Small intestine (tissue), 7 donors: ENCODE results near the gene HSPA12A. TPM values are rescaled to one million over a fixed set of nuclear protein-coding genes. Genes with fewer than 3 reads are reported as not detected.

Source experiments
- DNase-seq, 2 donors: peaks; one replicate each; pipeline versions ENCODE4 v3.0.0 to v3.0.0-alpha.2; 2013
- FAIRE-seq: peaks from 2 replicates; lab custom pipeline; 2012; peaks lifted over from hg19 to GRCh38; lab: Jason Lieb, UNC
- H3K27ac ChIP-seq, 3 donors: one replicate each; pipeline ENCODE4 v1.5.1; 2013; ENCODE audit warnings: low read length in 2 of 3, mild to moderate bottlenecking in 2 of 3, control low read depth in 1 of 3, inconsistent platforms in 1 of 3, low read depth in 1 of 3, moderate library complexity in 1 of 3
- H3K27me3 ChIP-seq, 3 donors: one replicate each; pipeline ENCODE4 v1.6.1; 2013; ENCODE audit warnings: low read length in 3 of 3, inconsistent platforms in 1 of 3; ENCODE audit not compliant: control insufficient read depth in 3 of 3, insufficient read depth in 3 of 3
- H3K36me3 ChIP-seq, 3 donors: one replicate each; pipeline ENCODE4 v1.6.1; 2013; ENCODE audit warnings: low read length in 3 of 3, inconsistent platforms in 1 of 3, low read depth in 1 of 3, mild to moderate bottlenecking in 1 of 3, moderate library complexity in 1 of 3; ENCODE audit not compliant: control insufficient read depth in 3 of 3, insufficient read depth in 2 of 3
- H3K4me1 ChIP-seq, 3 donors: one replicate each; pipeline ENCODE4 v1.6.1; 2013; ENCODE audit warnings: low read length in 2 of 3, inconsistent platforms in 1 of 3, low read depth in 1 of 3, mild to moderate bottlenecking in 1 of 3, moderate library complexity in 1 of 3; ENCODE audit not compliant: control insufficient read depth in 3 of 3, insufficient read depth in 2 of 3
- H3K4me3 ChIP-seq, 3 donors: one replicate each; pipeline ENCODE4 v1.5.1; 2013; ENCODE audit warnings: low read length in 3 of 3, control low read depth in 1 of 3, inconsistent platforms in 1 of 3, low read depth in 1 of 3, mild to moderate bottlenecking in 1 of 3, moderate library complexity in 1 of 3
- H3K9me3 ChIP-seq, 2 donors: one replicate each; pipeline ENCODE4 v1.6.1; 2013; ENCODE audit warnings: low read depth in 1 of 2, low read length in 1 of 2; ENCODE audit not compliant: control insufficient read depth in 2 of 2, insufficient read depth in 1 of 2
- WGBS, 3 donors: extraction: QIAGEN DNeasy Blood & Tissue Kit; methylation state at CpG; one replicate each; pipeline ENCODE4 v1.1.7; 2013; 5-methylcytosine and 5-hydroxymethylcytosine counted together
- polyA plus RNA-seq, 4 donors: library from polyadenylated mRNA; stranded (reverse) in 3 of 4; unstranded in 1 of 4; fragments of 200-250 nt in 3 of 4; fragments of 120-200 nt in 1 of 4; gene quantifications; one replicate each; pipeline versions ENCODE4 v1.2.1 to v1.2.3, GENCODE V29; 2013
- donor health status: healthy with polysubstance abuse.
- donor health status: control.
- donor health status: control.
- donor health status: Bipolar disorder and iron deficiency.
- donor health status: healthy.

Gene HSPA12A
- polyA plus RNA-seq, 4 donors = 0.54 to 8.8 (median 2.2) TPM

- H3K4me1 ChIP-seq = no peaks in the 10 kb centered on the region
- DNase-seq = no peak
- no peaks in the 10 kb centered on the region for H3K9me3 ChIP-seq
- H3K27me3 ChIP-seq = peaks cover 0 to 2% (median under 1%) of the 10 kb centered on the region in 3 donors
- H3K4me3 ChIP-seq = no peak overlapping the region
- H3K27ac ChIP-seq = no peak overlapping the region
- no peaks in the 10 kb centered on the region for H3K36me3 ChIP-seq
- WGBS, 3 donors = 77 to 85% (median 83%) methylated on average over 8 of the region's 8 CpGs
- no peak for FAIRE-seq
These were observed 9.8 kb downstream of the HSPA12A start for GRCh38 chr10:116732573-116732972.

GRCh38 chr10:116730464-116731260 lies 11.7 kb downstream of the HSPA12A start:
- no peaks in the 10 kb centered on the region for H3K36me3 ChIP-seq
- WGBS, 3 donors = 83 to 86% (median 84%) methylated on average over 14 of the region's 14 CpGs
- FAIRE-seq = no peak

GRCh38 chr10:116729243-116729642 lies 13.1 kb downstream of the HSPA12A start:
- FAIRE-seq (no peak), DNase-seq (no peak)
- Histone ChIP-seq H3K27ac (no peak overlapping the region), H3K4me3 (no peak overlapping the region), H3K4me1 (no peaks in the 10 kb centered on the region), H3K9me3 (no peaks in the 10 kb centered on the region), H3K27me3 (no peaks in the 10 kb centered on the region), H3K36me3 (no peaks in the 10 kb centered on the region)
- 80 to 86% (median 81%) methylated on average over 7 of the region's 7 CpGs for WGBS, 3 donors

More at GRCh38 chr10:116730464-116731260, 11.7 kb downstream of the HSPA12A start:
- no peak overlapping the region for H3K4me3 ChIP-seq
- H3K4me1 ChIP-seq = no peaks in the 10 kb centered on the region
- H3K9me3 ChIP-seq = no peaks in the 10 kb centered on the region
- no peak overlapping the region for H3K27ac ChIP-seq
- H3K27me3 ChIP-seq = no peaks in the 10 kb centered on the region
- no peak for DNase-seq

- H3K9me3 ChIP-seq = no peaks in the 10 kb centered on the region
- H3K27me3 ChIP-seq = no peaks in the 10 kb centered on the region
- no peaks in the 10 kb centered on the region for H3K36me3 ChIP-seq
- FAIRE-seq = no peak
- no peaks in the 10 kb centered on the region for H3K4me1 ChIP-seq
- no peak overlapping the region for H3K27ac ChIP-seq
- WGBS, 3 donors = 67 to 73% (median 71%) methylated on average over 5 of the region's 5 CpGs
- no peak overlapping the region for H3K4me3 ChIP-seq
- no peak for DNase-seq
These were observed 13.8 kb downstream of the HSPA12A start for GRCh38 chr10:116728526-116729096.

- Histone ChIP-seq H3K4me1 (peaks cover 0 to 18% (median 2%) of the 10 kb centered on the region in 3 donors), H3K27ac (no peak overlapping the region), H3K4me3 (no peak overlapping the region), H3K27me3 (no peaks in the 10 kb centered on the region), H3K36me3 (no peaks in the 10 kb centered on the region), H3K9me3 (no peaks in the 10 kb centered on the region)
- FAIRE-seq (no peak), DNase-seq (no peak)
- WGBS, 3 donors = 79 to 86% (median 83%) methylated on average over 15 of the region's 15 CpGs
These were observed 18.7 kb downstream of the HSPA12A start for GRCh38 chr10:116723428-116724281.

GRCh38 chr10:116722736-116723427 lies 19.5 kb downstream of the HSPA12A start:
- 84 to 89% (median 86%) methylated on average over 6 of the region's 6 CpGs for WGBS, 3 donors

GRCh38 chr10:116721547-116722392 lies 20.6 kb downstream of the HSPA12A start:
- WGBS, 3 donors = 60 to 63% (median 61%) methylated on average over 20 of the region's 20 CpGs

More at GRCh38 chr10:116722736-116723427, 19.5 kb downstream of the HSPA12A start:
- Histone ChIP-seq H3K27ac (no peak overlapping the region), H3K27me3 (no peaks in the 10 kb centered on the region), H3K4me1 (peaks cover 0 to 18% (median 2%) of the 10 kb centered on the region in 3 donors), H3K4me3 (no peak overlapping the region), H3K36me3 (no peaks in the 10 kb centered on the region), H3K9me3 (no peaks in the 10 kb centered on the region)
- no peak for DNase-seq
- FAIRE-seq = no peak

More at GRCh38 chr10:116721547-116722392, 20.6 kb downstream of the HSPA12A start:
- Histone ChIP-seq H3K27ac (peak overlapping the region in 1 of 3 donors; percentile 22), H3K9me3 (no peaks in the 10 kb centered on the region), H3K36me3 (no peaks in the 10 kb centered on the region), H3K27me3 (no peaks in the 10 kb centered on the region), H3K4me1 (peaks cover 0 to 18% (median 2%) of the 10 kb centered on the region in 3 donors), H3K4me3 (no peak overlapping the region)
- DNase-seq (peak in 1 of 2 donors; percentile 16), FAIRE-seq (no peak)
